HepG2 (cell line): Measurements from ENCODE around the gene THRAP3. TPM values are rescaled to one million over a fixed set of nuclear protein-coding genes. Genes with fewer than 3 reads are reported as not detected.

ENCODE experiments used
- ASH2L ChIP-seq: fragments of 300-600, 200-600 bp; sonication (generic); IDR thresholded peaks from 2 replicates; pipeline ENCODE4 v1.7.0; 2017; ENCODE audit warnings: low read depth, mild to moderate bottlenecking, moderate library complexity, mixed read lengths, low read length; ENCODE audit not compliant: insufficient read length
- ESRRA ChIP-seq: sonication (generic); formaldehyde crosslinking; IDR thresholded peaks from 2 replicates; pipeline ENCODE4 v1.5.1; 2020; ENCODE audit warnings: mild to moderate bottlenecking, low read depth, missing genetic modification reagents
- MTF1 ChIP-seq: sonication (generic); formaldehyde crosslinking; IDR thresholded peaks from 2 replicates; pipeline ENCODE4 v1.5.0; 2020; ENCODE audit warnings: missing genetic modification reagents
- MTF2 ChIP-seq: sonication (generic); formaldehyde crosslinking; IDR thresholded peaks from 2 replicates; pipeline ENCODE4 v1.5.0; 2020; ENCODE audit warnings: missing genetic modification reagents, borderline replicate concordance
- RFX3 ChIP-seq: IDR thresholded peaks from 2 replicates; pipeline ENCODE4 v1.6.1; 2016; ENCODE audit warnings: missing biosample characterization, missing genetic modification reagents
- SIX4 ChIP-seq: sonication (generic); formaldehyde crosslinking; IDR thresholded peaks from 2 replicates; pipeline ENCODE4 v1.4.0; 2020; ENCODE audit warnings: missing genetic modification reagents
- SP5 ChIP-seq: IDR thresholded peaks from 2 replicates; pipeline ENCODE4 v1.6.1; 2016; ENCODE audit warnings: low read depth, borderline replicate concordance
- ZFY ChIP-seq: sonication (generic); formaldehyde crosslinking; IDR thresholded peaks from 2 replicates; pipeline ENCODE4 v1.4.0; 2020; ENCODE audit warnings: missing genetic modification reagents
- ZNF143 ChIP-seq: sonication (generic); formaldehyde crosslinking; IDR thresholded peaks from 2 replicates; pipeline ENCODE4 v1.4.0; 2020; ENCODE audit warnings: missing genetic modification reagents
- ZNF282 ChIP-seq: fragments of 450-650 bp; IDR thresholded peaks from 2 replicates; pipeline ENCODE4 v1.6.1; 2018; ENCODE audit not compliant: partially characterized antibody
- ZNF558 ChIP-seq: sonication (generic); formaldehyde crosslinking; IDR thresholded peaks from 2 replicates; pipeline ENCODE4 v1.9.0; 2022; ENCODE audit warnings: mild to moderate bottlenecking, missing genetic modification reagents, borderline replicate concordance
- ZNF816 ChIP-seq: sonication (generic); formaldehyde crosslinking; IDR thresholded peaks from 2 replicates; pipeline ENCODE4 v1.8.0; 2022; ENCODE audit warnings: missing genetic modification reagents, mild to moderate bottlenecking, borderline replicate concordance
- polyA plus RNA-seq, 8 experiments: library from polyadenylated mRNA; depleted of rRNA in 3 of 8; stranded (reverse) in 7 of 8; unstranded in 1 of 8; fragments of >200 nt; fragmentation: Illumina TruSeq in 4 of 8; extraction: Trizol in 4 of 8; gene quantifications; 2 replicates each; pipeline versions ENCODE4 v1.2.1 to v1.2.3, GENCODE V29; 2011 to 2016; ENCODE audit warnings: low read depth in 4 of 8, missing spikeins in 1 of 8, mixed read lengths in 1 of 8; ENCODE audit not compliant: insufficient read depth in 1 of 8
- total RNA-seq, 5 experiments: library from RNA; depleted of rRNA; stranded (reverse); fragments of >200 nt; fragmentation: Illumina TruSeq; extraction: Trizol; gene quantifications; 2 replicates each; pipeline ENCODE4 v1.2.3, GENCODE V29; 2016; ENCODE audit warnings: low read depth in 1 of 5
- TF ChIP-seq, protein P1 (sequence below): IDR thresholded peaks from 2 replicates; pipeline ENCODE4 v1.6.1; 2012; ENCODE audit warnings: low read length, improper control_type of control experiment
- TF ChIP-seq, protein P2 (sequence below): sonication (generic); formaldehyde crosslinking; IDR thresholded peaks from 2 replicates; pipeline ENCODE4 v1.4.0; 2020; ENCODE audit warnings: missing genetic modification reagents
- TF ChIP-seq, protein P3 (sequence below): sonication (generic); formaldehyde crosslinking; IDR thresholded peaks from 2 replicates; pipeline ENCODE4 v1.8.0; 2023; ENCODE audit warnings: mild to moderate bottlenecking, missing genetic modification reagents
- TF ChIP-seq, protein P4 (sequence below): sonication (generic); formaldehyde crosslinking; IDR thresholded peaks from 2 replicates; pipeline ENCODE4 v1.4.0; 2020; ENCODE audit warnings: missing genetic modification reagents
- TF ChIP-seq, protein P5 (sequence below): sonication (generic); formaldehyde crosslinking; IDR thresholded peaks from 2 replicates; pipeline ENCODE4 v1.8.1; 2022; ENCODE audit warnings: low read depth, mild to moderate bottlenecking, missing genetic modification reagents

Gene THRAP3
- total and polyA plus RNA-seq, 2 of the 13 experiments (the other 11 are each of a cell fraction or from before 2014, with no cell fraction given): 45.0 to 92.6 TPM

DNA sequence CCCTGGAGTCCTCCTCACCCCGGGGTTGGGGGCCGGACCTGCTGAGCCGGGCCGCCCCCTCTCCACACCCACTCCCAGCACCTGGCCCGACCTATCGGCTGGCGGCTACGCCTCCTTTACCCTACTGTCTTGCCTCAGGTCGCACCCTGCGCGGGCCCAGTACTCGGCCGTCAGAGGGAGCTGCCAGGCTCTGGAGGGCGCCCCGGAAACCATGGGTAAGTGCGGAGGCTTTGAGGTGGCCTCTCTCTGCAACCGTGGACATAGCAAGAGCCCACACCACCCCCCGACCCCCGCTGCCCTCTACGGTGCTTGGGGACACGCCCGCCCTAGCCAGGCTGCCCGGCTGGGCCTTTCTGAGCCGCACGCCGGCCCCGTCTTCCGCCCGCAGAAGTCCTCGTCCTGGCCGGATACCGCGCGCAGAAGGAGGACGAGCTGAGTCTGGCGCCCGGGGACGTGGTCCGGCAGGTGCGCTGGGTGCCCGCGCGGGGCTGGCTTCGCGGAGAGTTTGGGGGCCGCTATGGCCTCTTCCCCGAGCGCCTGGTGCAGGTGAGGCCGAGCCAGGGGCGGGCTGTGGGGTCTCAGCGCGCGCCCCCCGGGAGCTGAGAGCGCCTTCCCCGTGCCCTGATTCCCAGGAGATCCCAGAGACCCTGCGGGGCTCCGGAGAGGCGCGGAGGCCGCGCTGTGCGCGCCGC is 82.1 kb downstream of the THRAP3 start, which contains the start of gene SH3D21 (continued):
- TF ChIP-seq, protein P1, sequence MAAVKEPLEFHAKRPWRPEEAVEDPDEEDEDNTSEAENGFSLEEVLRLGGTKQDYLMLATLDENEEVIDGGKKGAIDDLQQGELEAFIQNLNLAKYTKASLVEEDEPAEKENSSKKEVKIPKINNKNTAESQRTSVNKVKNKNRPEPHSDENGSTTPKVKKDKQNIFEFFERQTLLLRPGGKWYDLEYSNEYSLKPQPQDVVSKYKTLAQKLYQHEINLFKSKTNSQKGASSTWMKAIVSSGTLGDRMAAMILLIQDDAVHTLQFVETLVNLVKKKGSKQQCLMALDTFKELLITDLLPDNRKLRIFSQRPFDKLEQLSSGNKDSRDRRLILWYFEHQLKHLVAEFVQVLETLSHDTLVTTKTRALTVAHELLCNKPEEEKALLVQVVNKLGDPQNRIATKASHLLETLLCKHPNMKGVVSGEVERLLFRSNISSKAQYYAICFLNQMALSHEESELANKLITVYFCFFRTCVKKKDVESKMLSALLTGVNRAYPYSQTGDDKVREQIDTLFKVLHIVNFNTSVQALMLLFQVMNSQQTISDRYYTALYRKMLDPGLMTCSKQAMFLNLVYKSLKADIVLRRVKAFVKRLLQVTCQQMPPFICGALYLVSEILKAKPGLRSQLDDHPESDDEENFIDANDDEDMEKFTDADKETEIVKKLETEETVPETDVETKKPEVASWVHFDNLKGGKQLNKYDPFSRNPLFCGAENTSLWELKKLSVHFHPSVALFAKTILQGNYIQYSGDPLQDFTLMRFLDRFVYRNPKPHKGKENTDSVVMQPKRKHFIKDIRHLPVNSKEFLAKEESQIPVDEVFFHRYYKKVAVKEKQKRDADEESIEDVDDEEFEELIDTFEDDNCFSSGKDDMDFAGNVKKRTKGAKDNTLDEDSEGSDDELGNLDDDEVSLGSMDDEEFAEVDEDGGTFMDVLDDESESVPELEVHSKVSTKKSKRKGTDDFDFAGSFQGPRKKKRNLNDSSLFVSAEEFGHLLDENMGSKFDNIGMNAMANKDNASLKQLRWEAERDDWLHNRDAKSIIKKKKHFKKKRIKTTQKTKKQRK: no peak
- TF ChIP-seq MTF2 (CRISPR knock-in tag): no peak
- TF ChIP-seq, protein P2, sequence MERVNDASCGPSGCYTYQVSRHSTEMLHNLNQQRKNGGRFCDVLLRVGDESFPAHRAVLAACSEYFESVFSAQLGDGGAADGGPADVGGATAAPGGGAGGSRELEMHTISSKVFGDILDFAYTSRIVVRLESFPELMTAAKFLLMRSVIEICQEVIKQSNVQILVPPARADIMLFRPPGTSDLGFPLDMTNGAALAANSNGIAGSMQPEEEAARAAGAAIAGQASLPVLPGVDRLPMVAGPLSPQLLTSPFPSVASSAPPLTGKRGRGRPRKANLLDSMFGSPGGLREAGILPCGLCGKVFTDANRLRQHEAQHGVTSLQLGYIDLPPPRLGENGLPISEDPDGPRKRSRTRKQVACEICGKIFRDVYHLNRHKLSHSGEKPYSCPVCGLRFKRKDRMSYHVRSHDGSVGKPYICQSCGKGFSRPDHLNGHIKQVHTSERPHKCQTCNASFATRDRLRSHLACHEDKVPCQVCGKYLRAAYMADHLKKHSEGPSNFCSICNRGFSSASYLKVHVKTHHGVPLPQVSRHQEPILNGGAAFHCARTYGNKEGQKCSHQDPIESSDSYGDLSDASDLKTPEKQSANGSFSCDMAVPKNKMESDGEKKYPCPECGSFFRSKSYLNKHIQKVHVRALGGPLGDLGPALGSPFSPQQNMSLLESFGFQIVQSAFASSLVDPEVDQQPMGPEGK: peak; percentile 63; the same call in 1 of the 2 replicates
- TF ChIP-seq SP5 (CRISPR knock-in tag): 0 out of 2 replicates have a peak, but pooled peaks have one; percentile 6
- TF ChIP-seq RFX3 (CRISPR knock-in tag): no peak
- 0 out of 2 replicates have a peak, but pooled peaks have one; percentile 8 for TF ChIP-seq SIX4 (CRISPR knock-in tag)
- TF ChIP-seq ZNF558 (CRISPR knock-in tag): peak; percentile 77; the same call in 1 of the 2 replicates
- TF ChIP-seq ZNF282: no peak
- TF ChIP-seq, protein P3, sequence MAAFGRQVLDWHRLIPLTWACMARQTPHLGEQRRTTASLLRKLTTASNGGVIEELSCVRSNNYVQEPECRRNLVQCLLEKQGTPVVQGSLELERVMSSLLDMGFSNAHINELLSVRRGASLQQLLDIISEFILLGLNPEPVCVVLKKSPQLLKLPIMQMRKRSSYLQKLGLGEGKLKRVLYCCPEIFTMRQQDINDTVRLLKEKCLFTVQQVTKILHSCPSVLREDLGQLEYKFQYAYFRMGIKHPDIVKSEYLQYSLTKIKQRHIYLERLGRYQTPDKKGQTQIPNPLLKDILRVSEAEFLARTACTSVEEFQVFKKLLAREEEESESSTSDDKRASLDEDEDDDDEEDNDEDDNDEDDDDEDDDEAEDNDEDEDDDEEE (CRISPR knock-in tag): peak; percentile 36; the same call in 1 of the 2 replicates
- peak; percentile 76 for TF ChIP-seq ZFY (CRISPR knock-in tag)
- no peak for TF ChIP-seq ZNF143 (CRISPR knock-in tag)
- TF ChIP-seq ZNF816 (CRISPR knock-in tag): no peak
- TF ChIP-seq, protein P4, sequence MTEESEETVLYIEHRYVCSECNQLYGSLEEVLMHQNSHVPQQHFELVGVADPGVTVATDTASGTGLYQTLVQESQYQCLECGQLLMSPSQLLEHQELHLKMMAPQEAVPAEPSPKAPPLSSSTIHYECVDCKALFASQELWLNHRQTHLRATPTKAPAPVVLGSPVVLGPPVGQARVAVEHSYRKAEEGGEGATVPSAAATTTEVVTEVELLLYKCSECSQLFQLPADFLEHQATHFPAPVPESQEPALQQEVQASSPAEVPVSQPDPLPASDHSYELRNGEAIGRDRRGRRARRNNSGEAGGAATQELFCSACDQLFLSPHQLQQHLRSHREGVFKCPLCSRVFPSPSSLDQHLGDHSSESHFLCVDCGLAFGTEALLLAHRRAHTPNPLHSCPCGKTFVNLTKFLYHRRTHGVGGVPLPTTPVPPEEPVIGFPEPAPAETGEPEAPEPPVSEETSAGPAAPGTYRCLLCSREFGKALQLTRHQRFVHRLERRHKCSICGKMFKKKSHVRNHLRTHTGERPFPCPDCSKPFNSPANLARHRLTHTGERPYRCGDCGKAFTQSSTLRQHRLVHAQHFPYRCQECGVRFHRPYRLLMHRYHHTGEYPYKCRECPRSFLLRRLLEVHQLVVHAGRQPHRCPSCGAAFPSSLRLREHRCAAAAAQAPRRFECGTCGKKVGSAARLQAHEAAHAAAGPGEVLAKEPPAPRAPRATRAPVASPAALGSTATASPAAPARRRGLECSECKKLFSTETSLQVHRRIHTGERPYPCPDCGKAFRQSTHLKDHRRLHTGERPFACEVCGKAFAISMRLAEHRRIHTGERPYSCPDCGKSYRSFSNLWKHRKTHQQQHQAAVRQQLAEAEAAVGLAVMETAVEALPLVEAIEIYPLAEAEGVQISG (CRISPR knock-in tag): peak; percentile 55; the same call in 1 of the 2 replicates
- TF ChIP-seq MTF1 (CRISPR knock-in tag): no peak
- no peak for TF ChIP-seq ESRRA
- peak; percentile 62 for TF ChIP-seq ASH2L
- TF ChIP-seq, protein P5, sequence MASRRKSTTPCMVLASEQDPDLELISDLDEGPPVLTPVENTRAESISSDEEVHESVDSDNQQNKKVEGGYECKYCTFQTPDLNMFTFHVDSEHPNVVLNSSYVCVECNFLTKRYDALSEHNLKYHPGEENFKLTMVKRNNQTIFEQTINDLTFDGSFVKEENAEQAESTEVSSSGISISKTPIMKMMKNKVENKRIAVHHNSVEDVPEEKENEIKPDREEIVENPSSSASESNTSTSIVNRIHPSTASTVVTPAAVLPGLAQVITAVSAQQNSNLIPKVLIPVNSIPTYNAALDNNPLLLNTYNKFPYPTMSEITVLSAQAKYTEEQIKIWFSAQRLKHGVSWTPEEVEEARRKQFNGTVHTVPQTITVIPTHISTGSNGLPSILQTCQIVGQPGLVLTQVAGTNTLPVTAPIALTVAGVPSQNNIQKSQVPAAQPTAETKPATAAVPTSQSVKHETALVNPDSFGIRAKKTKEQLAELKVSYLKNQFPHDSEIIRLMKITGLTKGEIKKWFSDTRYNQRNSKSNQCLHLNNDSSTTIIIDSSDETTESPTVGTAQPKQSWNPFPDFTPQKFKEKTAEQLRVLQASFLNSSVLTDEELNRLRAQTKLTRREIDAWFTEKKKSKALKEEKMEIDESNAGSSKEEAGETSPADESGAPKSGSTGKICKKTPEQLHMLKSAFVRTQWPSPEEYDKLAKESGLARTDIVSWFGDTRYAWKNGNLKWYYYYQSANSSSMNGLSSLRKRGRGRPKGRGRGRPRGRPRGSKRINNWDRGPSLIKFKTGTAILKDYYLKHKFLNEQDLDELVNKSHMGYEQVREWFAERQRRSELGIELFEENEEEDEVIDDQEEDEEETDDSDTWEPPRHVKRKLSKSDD: no peak
